GM18499 (cell line): ENCODE data around the gene KDSR.
A peak's percentile ranks its signal among the peaks of the same experiment; 100 is the strongest.

Source experiments
- ATAC-seq: cut with Tn5 transposase; IDR thresholded peaks from one replicate; pipeline ENCODE4 v1.9.1; 2021; ENCODE audit warnings: moderate number of reproducible peaks; ENCODE audit not compliant: insufficient read depth, unreplicated experiment

KDSR gene, protein sequence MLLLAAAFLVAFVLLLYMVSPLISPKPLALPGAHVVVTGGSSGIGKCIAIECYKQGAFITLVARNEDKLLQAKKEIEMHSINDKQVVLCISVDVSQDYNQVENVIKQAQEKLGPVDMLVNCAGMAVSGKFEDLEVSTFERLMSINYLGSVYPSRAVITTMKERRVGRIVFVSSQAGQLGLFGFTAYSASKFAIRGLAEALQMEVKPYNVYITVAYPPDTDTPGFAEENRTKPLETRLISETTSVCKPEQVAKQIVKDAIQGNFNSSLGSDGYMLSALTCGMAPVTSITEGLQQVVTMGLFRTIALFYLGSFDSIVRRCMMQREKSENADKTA

GRCh38 chr18:63367053-63367953, at the start of gene KDSR:
Gene KDSR (minus strand): TSS chr18:63367206. CDS start chr18:63367118, 88 bp downstream.
- ATAC-seq = peak; percentile 80

GRCh38 chr18:63412953-63413352, 45.9 kb upstream of the KDSR start:
- ATAC-seq = no peak

GRCh38 chr18:63410792-63411191, 43.8 kb upstream of the KDSR start:
- ATAC-seq = no peak

- ATAC-seq = no peak
Observed at GRCh38 chr18:63409301-63409700, 42.3 kb upstream of the KDSR start.

GRCh38 chr18:63407734-63408133, 40.7 kb upstream of the KDSR start:
- no peak for ATAC-seq

GRCh38 chr18:63405986-63406385, 39.0 kb upstream of the KDSR start:
- ATAC-seq = no peak

- no peak for ATAC-seq
Observed at GRCh38 chr18:63402246-63403162, 35.5 kb upstream of the KDSR start.

GRCh38 chr18:63399300-63399699, 32.3 kb upstream of the KDSR start:
- no peak for ATAC-seq

DNA sequence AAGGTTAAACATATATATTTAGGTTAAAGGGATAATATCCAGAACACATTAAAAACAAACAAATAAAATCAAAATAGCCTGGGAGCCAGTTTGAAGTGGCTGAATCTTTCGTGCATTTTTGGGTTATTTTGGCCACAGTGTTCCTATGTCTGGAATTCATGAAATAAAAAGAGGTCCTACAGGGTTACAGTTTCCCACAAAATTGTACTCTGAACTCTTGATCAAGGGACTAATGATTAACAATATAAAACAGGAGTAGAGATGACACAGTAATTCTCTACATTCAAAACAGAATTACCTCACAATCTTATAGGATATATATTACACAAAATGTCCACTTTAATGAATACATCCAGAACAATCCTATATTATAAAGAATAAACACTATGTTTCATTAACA, 30.3 kb upstream of the KDSR start:
- ATAC-seq = no peak

DNA sequence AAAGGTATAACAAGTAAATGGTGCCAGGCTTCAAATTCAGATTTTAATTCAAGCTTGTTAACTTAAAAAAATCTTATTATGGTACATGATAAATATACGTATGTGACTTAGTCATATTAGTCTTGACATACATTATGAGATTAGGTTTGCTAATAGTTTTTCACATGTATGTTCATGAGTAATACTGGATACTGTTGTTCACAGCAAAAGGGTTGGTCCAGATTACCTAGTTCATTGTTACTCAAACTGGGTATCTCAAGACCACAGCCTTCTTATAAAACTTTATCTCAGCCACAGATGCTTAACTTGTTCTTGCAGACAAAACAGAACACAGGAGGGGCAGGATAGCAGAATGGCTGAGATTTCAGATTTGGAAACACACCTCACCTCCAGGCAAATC, 28.5 kb upstream of the KDSR start:
- no peak for ATAC-seq

DNA sequence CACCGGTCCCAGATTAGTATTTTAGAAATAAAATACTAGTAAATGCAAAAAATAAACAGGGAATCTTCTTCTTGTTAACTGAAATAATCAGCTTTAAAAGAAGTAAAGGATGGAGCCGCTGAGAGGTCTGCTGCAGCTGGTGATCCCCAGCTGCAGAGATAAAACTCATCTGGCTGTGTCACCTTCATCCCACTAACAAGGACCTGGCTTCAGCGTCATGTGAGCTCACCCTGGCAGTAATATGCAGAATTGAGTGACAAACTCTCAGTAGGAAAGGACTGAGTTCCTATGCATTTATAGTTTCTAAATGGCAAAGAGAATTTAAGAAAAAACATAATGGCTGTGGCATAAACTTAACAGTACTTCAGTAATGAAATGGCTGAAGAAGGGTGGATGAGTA, 27.9 kb upstream of the KDSR start:
- ATAC-seq = no peak

DNA sequence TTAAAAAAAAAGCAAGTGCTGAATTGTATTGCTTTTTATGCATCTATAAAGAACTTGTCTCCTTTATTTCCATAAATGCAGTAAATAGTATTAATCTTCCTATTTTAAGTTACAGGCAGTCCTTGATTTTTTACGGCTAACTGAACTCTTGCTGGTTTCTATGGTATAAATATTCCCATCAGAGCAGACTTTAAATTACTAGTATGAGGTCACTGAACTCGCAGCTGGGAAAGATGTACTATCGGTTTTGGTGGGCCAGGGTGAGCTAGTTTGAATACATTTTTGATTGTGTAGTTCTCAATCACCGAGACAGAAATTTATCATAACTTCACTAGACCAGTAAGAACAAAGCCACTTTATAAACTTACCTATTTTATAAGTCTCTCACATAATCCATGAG, 20.9 kb upstream of the KDSR start:
- ATAC-seq = no peak

- ATAC-seq = no peak
Observed at GRCh38 chr18:63382843-63383242, 15.8 kb upstream of the KDSR start.

DNA sequence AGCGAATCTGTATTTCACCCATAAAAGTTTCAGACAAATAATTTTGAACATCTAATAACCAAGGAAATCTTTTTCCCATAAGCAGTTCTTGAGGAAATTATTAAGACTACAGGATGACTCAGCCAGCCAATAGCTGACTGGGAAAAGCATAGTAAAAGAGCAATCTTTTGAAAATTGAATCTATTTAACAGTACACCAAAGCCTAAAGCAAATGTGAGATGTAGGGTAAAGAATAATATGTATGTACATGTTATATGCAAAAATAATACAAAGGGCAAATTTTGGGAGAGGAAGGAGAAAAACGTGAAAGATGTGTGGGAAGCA, 12.6 kb upstream of the KDSR start:
- ATAC-seq = no peak

DNA sequence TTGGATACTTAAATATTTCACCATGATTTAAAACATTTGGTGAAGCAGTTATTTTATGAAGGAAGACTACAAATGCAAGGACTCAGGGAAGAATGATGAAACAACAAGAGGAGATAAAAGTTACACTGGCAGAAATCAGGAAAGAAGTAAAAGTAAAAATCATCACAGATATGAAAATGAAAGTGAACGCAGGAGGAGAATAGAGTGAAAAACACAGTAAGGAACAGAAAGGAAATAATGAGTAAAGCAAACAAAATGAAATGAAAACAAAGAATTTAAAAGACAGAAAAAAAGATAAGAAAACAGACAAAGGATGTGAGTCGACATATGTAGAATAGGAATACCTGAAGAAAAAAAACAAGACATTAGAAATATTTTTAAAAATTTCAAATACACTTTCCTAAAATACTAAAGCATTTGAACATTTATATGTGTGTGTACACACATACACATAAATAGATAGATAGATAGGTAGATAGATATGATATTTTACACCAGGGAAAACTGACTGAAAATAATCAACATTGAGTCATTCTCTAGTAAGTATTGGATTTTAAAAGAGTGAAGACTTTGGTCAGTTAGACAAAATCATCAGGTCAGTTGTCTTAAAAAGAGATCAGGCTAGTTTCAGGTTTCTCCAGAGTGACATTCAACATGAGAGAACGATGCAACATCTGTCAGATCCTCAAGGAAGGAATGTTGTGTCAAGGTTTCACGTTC, 12.1 kb upstream of the KDSR start:
- ATAC-seq = peak; percentile 54

- no peak for ATAC-seq
Observed at GRCh38 chr18:63377275-63377980, 10.4 kb upstream of the KDSR start.

DNA sequence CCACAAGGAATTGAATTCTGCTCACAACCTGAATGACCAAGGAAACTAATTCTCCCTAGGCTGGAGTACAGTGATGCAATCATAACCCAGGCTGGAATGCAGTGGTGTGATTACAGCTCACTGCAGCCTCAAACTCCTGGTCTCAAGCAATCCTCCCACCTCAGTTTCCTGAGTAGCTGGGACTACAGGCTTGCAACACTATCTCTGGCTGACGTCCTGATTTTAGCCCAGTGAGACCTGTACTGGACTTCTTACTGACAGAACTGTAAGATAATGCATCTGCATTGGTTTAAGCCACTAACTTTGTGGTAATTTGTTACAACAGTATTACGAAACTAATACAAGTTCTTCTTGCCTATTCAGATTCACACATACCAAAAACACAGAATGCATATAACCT, 9.5 kb upstream of the KDSR start:
- ATAC-seq = no peak

DNA sequence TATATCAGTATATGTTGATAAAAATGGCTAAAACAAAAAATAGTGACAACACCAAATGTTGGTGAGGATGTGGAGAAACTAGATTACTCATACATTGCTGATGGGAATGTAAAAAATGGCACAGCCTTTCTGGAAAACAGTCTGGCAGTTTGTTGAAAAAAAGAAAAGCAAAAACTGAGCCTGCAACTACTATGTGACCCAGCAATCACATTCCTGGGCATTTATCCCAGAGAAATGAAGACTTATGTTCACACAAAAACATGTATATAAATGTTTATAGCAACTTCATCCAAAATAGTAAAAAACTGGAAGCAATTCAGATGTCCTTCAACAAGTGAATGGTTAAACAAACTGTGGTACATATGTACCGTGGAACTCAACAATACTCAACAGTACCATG, 7.5 kb upstream of the KDSR start:
- ATAC-seq = no peak

- no peak for ATAC-seq
Observed at GRCh38 chr18:63373161-63373560, 6.2 kb upstream of the KDSR start.
